CD14-positive monocyte (primary cell): ENCODE results near the gene BPNT1. TPM values are rescaled to one million over a fixed set of nuclear protein-coding genes. Genes with fewer than 3 reads are reported as not detected.

Source experiments
- DNase-seq, 3 donors: peaks; one replicate each; pipeline ENCODE4 v3.0.0-alpha.2; 2011 to 2022
- H2AFZ ChIP-seq: 2 replicates; pipeline ENCODE4 v1.6.0; 2012; ENCODE audit warnings: mild to moderate bottlenecking, low read depth, low read length, inconsistent platforms; ENCODE audit not compliant: insufficient read depth, poor library complexity, severe bottlenecking
- H3K27ac ChIP-seq, 2 donors: 1 replicate in 1 of 2; 2 replicates in 1 of 2; pipeline ENCODE4 v1.5.1; 2012 to 2013; ENCODE audit warnings: low read length in 2 of 2, control low read depth in 1 of 2, inconsistent platforms in 1 of 2, low read depth in 1 of 2, mild to moderate bottlenecking in 1 of 2
- H3K27me3 ChIP-seq, 2 donors: one replicate each; pipeline versions ENCODE4 v1.6.0 to v1.6.1; 2011 to 2013; ENCODE audit warnings: low read length in 2 of 2; ENCODE audit not compliant: control insufficient read depth in 2 of 2, insufficient read depth in 2 of 2
- H3K36me3 ChIP-seq, 2 donors: replicated peaks in 1 of 2; 1 replicate in 1 of 2; 2 replicates in 1 of 2; pipeline versions ENCODE4 v1.5.1 to v1.6.1; 2012 to 2013; ENCODE audit warnings: low read length in 2 of 2, control low read depth in 1 of 2, inconsistent platforms in 1 of 2, mild to moderate bottlenecking in 1 of 2; ENCODE audit not compliant: insufficient read depth in 2 of 2, control insufficient read depth in 1 of 2
- H3K4me1 ChIP-seq, 2 donors: 1 replicate in 1 of 2; 2 replicates in 1 of 2; pipeline versions ENCODE4 v1.5.1 to v1.6.1; 2012 to 2013; ENCODE audit warnings: low read length in 2 of 2, control low read depth in 1 of 2, inconsistent platforms in 1 of 2, mild to moderate bottlenecking in 1 of 2, moderate library complexity in 1 of 2; ENCODE audit not compliant: insufficient read depth in 2 of 2, control insufficient read depth in 1 of 2
- H3K4me2 ChIP-seq: replicated peaks from 2 replicates; pipeline ENCODE3; 2012; ENCODE audit warnings: low read length, moderate library complexity, mild to moderate bottlenecking; ENCODE audit not compliant: poor library complexity, severe bottlenecking; ENCODE audit errors: extremely low read depth
- H3K4me3 ChIP-seq, 3 experiments: fragments of 200-600 bp in 1 of 3; sonication (generic) in 1 of 3; replicated peaks in 1 of 3; 1 replicate in 2 of 3; 2 replicates in 1 of 3; pipeline ENCODE4 v1.5.1; 2011 to 2013; ENCODE audit warnings: low read length in 3 of 3, mild to moderate bottlenecking in 3 of 3, control low read depth in 2 of 3, low read depth in 2 of 3, inconsistent platforms in 1 of 3, moderate library complexity in 1 of 3
- H3K79me2 ChIP-seq: 2 replicates; pipeline ENCODE4 v1.6.0; 2012; ENCODE audit warnings: mild to moderate bottlenecking, control low read depth, inconsistent platforms, low read length, moderate library complexity; ENCODE audit not compliant: insufficient read depth
- H3K9ac ChIP-seq: 2 replicates; pipeline ENCODE4 v1.6.0; 2017; ENCODE audit warnings: low read length, mild to moderate bottlenecking; ENCODE audit not compliant: insufficient read depth, poor library complexity, severe bottlenecking
- H3K9me3 ChIP-seq, 2 donors: replicated peaks in 1 of 2; 1 replicate in 1 of 2; 2 replicates in 1 of 2; pipeline versions ENCODE4 v1.5.1 to v1.6.1; 2012 to 2013; ENCODE audit warnings: low read length in 2 of 2, control low read depth in 1 of 2; ENCODE audit not compliant: control insufficient read depth in 1 of 2, insufficient read depth in 1 of 2
- H4K20me1 ChIP-seq: 2 replicates; pipeline ENCODE4 v1.6.0; 2012; ENCODE audit warnings: mild to moderate bottlenecking, low read length, control low read depth, moderate library complexity; ENCODE audit not compliant: insufficient read depth
- H3K27ac Mint-ChIP-seq, 7 donors: one replicate each; pipeline ENCODE4 v1.8.0; 2020; ENCODE audit warnings: mild to moderate bottlenecking in 7 of 7, mixed read lengths in 7 of 7, moderate library complexity in 6 of 7, inconsistent platforms in 2 of 7
- H3K27me3 Mint-ChIP-seq, 3 donors: one replicate each; pipeline ENCODE4 v1.8.0; 2021 to 2022; ENCODE audit warnings: low read depth in 3 of 3, mild to moderate bottlenecking in 3 of 3, mixed read lengths in 3 of 3, moderate library complexity in 3 of 3, inconsistent platforms in 1 of 3
- H3K36me3 Mint-ChIP-seq, 2 donors: one replicate each; pipeline ENCODE4 v1.8.0; 2020; ENCODE audit warnings: mixed read lengths in 2 of 2, inconsistent platforms in 1 of 2, mild to moderate bottlenecking in 1 of 2
- H3K4me1 Mint-ChIP-seq: one replicate; pipeline ENCODE4 v1.8.0; 2020; ENCODE audit warnings: mild to moderate bottlenecking, mixed read lengths
- H3K4me3 Mint-ChIP-seq, 2 donors: one replicate each; pipeline ENCODE4 v1.8.0; 2020; ENCODE audit warnings: mild to moderate bottlenecking in 2 of 2, mixed read lengths in 2 of 2, moderate library complexity in 1 of 2
- H3K9me3 Mint-ChIP-seq, 7 donors: one replicate each; pipeline ENCODE4 v1.8.0; 2020 to 2022; ENCODE audit warnings: mixed read lengths in 7 of 7, mild to moderate bottlenecking in 6 of 7, moderate library complexity in 6 of 7, inconsistent platforms in 2 of 7
- WGBS: methylation state at CpG from one replicate; pipeline ENCODE4 v1.1.5; 2013; ENCODE audit warnings: missing lambda C conversion rate; ENCODE audit not compliant: insufficient coverage; 5-methylcytosine and 5-hydroxymethylcytosine counted together
- intact Hi-C, 2 donors: fragments of 100-400 bp; cut with micrococcal nuclease; formaldehyde crosslinking; loops; one replicate each; pipeline versions ENCODE4 v1.15.0 to v1.15.1; 2023
- polyA plus RNA-seq, 3 donors: library from polyadenylated mRNA; depleted of rRNA in 1 of 3; unstranded in 2 of 3; stranded (reverse) in 1 of 3; fragments of 300-500 nt in 2 of 3; fragments of >200 nt in 1 of 3; fragmentation: Illumina TruSeq in 2 of 3; gene quantifications; 1 replicate in 2 of 3; 2 replicates in 1 of 3; pipeline ENCODE4 v1.2.3, GENCODE V29; 2012 to 2021
- TF ChIP-seq, protein P1 (sequence below): fragments of 200-600 bp; IDR thresholded peaks from one replicate; pipeline ENCODE4 v1.8.0; 2022; ENCODE audit warnings: antibody characterized with exemption, mild to moderate bottlenecking

BPNT1 gene
- polyA plus RNA-seq, 3 donors, result 5.8 to 10.1 (median 9.8) TPM

DNA sequence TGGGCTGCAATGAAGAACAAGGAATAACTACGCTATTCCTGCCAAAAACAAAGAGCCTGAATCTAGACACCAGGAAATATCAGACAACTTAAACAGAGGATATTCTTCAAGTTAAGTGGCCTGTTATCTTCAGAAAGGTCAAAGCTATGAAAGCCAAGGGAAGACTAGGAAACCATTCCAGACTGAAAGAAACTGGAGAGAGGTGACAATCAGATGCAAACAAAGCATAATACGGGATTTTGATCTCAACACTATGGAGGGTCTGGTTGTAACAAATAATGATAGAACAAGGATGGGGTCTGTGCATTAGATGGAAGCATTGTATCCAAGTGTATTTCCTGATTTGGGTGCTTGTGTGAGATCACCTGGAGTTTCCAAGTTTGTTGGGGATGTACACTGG, 45.9 kb downstream of the BPNT1 start:
- H3K4me1 Mint-ChIP-seq, result peaks cover 27% of the 10 kb centered on the region
- H3K27me3 Mint-ChIP-seq, result no peaks in the 10 kb centered on the region
- no peaks in the 10 kb centered on the region for H3K9me3 ChIP-seq
- TF ChIP-seq, protein P1, sequence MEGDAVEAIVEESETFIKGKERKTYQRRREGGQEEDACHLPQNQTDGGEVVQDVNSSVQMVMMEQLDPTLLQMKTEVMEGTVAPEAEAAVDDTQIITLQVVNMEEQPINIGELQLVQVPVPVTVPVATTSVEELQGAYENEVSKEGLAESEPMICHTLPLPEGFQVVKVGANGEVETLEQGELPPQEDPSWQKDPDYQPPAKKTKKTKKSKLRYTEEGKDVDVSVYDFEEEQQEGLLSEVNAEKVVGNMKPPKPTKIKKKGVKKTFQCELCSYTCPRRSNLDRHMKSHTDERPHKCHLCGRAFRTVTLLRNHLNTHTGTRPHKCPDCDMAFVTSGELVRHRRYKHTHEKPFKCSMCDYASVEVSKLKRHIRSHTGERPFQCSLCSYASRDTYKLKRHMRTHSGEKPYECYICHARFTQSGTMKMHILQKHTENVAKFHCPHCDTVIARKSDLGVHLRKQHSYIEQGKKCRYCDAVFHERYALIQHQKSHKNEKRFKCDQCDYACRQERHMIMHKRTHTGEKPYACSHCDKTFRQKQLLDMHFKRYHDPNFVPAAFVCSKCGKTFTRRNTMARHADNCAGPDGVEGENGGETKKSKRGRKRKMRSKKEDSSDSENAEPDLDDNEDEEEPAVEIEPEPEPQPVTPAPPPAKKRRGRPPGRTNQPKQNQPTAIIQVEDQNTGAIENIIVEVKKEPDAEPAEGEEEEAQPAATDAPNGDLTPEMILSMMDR, result no peak
- H3K27ac ChIP-seq, result no peak overlapping the region
- peaks cover 2% of the 10 kb centered on the region for H4K20me1 ChIP-seq
- H3K4me2 ChIP-seq, result no peak overlapping the region
- no peaks in the 10 kb centered on the region for H3K9me3 Mint-ChIP-seq
- no peak for DNase-seq
- 100% methylated on average over 1 of the region's 2 CpGs for WGBS
- no peak overlapping the region for H3K4me3 ChIP-seq
- peaks cover 16 to 20% of the 10 kb centered on the region in 2 donors for H3K36me3 ChIP-seq
- H3K27ac Mint-ChIP-seq, result no peak overlapping the region
- H3K79me2 ChIP-seq, result peaks cover 68% of the 10 kb centered on the region
- peaks cover 12 to 22% of the 10 kb centered on the region in 2 donors for H3K36me3 Mint-ChIP-seq
- intact Hi-C loops, result no loop called here
- H3K9ac ChIP-seq, result no peak overlapping the region
- H3K4me3 Mint-ChIP-seq, result no peak overlapping the region
- H3K4me1 ChIP-seq, result peaks cover 17 to 25% of the 10 kb centered on the region in 2 donors
- no peaks in the 10 kb centered on the region for H3K27me3 ChIP-seq
- no peak overlapping the region for H2AFZ ChIP-seq

- Mint-ChIP-seq H3K27me3 (no peaks in the 10 kb centered on the region), H3K4me1 (peaks cover 24% of the 10 kb centered on the region), H3K27ac (peak overlapping the region in 1 of 7 donors; percentile 25), H3K4me3 (no peak overlapping the region), H3K36me3 (peaks cover 21 to 49% of the 10 kb centered on the region in 2 donors), H3K9me3 (no peaks in the 10 kb centered on the region)
- peaks cover 82% of the 10 kb centered on the region for H3K79me2 ChIP-seq
- peaks cover 9 to 10% of the 10 kb centered on the region in 2 donors for H3K4me1 ChIP-seq
- H3K27ac ChIP-seq, result no peak overlapping the region
- peaks cover 7% of the 10 kb centered on the region for H4K20me1 ChIP-seq
- no peak for DNase-seq
- H3K27me3 ChIP-seq, result no peaks in the 10 kb centered on the region
- TF ChIP-seq, protein P1, result no peak
- no peaks in the 10 kb centered on the region for H3K9me3 ChIP-seq
- WGBS, result no CpG with 5 or more reads among the region's 5 CpGs
- intact Hi-C loops, result no loop called here
- no peak overlapping the region for H3K9ac ChIP-seq
- H2AFZ ChIP-seq, result no peak overlapping the region
- no peak overlapping the region for H3K4me2 ChIP-seq
- peaks cover 21 to 43% of the 10 kb centered on the region in 2 donors for H3K36me3 ChIP-seq
- H3K4me3 ChIP-seq, result no peak overlapping the region
Observed at GRCh38 chr1:220040028-220040596, 49.5 kb downstream of the BPNT1 start.
